Activated T-helper 2 cell treated with anti-CD3 and anti-CD28 coated beads, Interferon-gamma antibody, Interleukin-2, Interleukin-4, amounts not matched to agents 10 μg/mL and 5 μg/mL and 100 μg/mL, durations not matched to agents 14 hours and 24 hours and 36 hours (primary cell): ENCODE results near the gene TET2. TPM values are rescaled to one million over a fixed set of nuclear protein-coding genes. Genes with fewer than 3 reads are reported as not detected.

ENCODE experiments used
- DNase-seq: peaks from one replicate; pipeline ENCODE4 v3.0.0; 2021; ENCODE audit warnings: low spot score
- H3K27ac Mint-ChIP-seq: one replicate; pipeline ENCODE4 v1.8.0; 2021; ENCODE audit warnings: mixed read lengths
- H3K27me3 Mint-ChIP-seq: one replicate; pipeline ENCODE4 v1.8.0; 2021; ENCODE audit warnings: low read depth, mixed read lengths
- H3K36me3 Mint-ChIP-seq: one replicate; pipeline ENCODE4 v1.8.0; 2021; ENCODE audit warnings: low read depth, mixed read lengths
- H3K4me1 Mint-ChIP-seq: one replicate; pipeline ENCODE4 v1.8.0; 2021; ENCODE audit warnings: low read depth, mixed read lengths
- H3K4me3 Mint-ChIP-seq: one replicate; pipeline ENCODE4 v1.8.0; 2021; ENCODE audit warnings: low read depth, mild to moderate bottlenecking, moderate library complexity, mixed read lengths
- H3K9me3 Mint-ChIP-seq: one replicate; pipeline ENCODE4 v1.8.0; 2021; ENCODE audit warnings: mixed read lengths
- intact Hi-C: fragments of 100-400 bp; cut with micrococcal nuclease; formaldehyde crosslinking; loops from one replicate; pipeline ENCODE4 v1.15.1; 2023
- total RNA-seq: library from RNA; stranded (reverse); gene quantifications from 2 replicates; pipeline ENCODE4 v1.2.3, GENCODE V29; 2022

The TET2 gene
- total RNA-seq, 1 donor from 2014 or later = 31.2 TPM

DNA sequence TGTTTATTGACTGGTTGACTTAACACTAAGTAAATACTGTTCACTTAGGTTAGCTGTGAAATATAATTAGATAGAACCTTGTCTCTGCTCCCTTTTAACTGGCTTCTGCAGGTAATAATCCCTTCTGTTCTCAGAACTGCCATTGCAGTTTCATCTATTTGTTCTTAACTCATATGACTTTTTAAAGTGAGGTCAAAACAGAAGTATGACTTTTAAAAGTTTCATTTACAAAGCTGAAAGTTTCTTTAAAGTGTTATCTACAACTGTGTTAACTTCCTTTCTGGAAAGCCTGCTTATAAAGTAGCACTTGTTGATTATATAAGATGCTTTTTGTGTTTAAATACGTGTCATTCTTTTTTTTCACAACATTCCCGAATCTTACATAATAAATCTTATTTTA lies 127.4 kb downstream of the TET2 start:
- Mint-ChIP-seq H3K9me3 (peaks cover 6% of the 10 kb centered on the region), H3K27ac (peak overlapping the region; percentile 45), H3K36me3 (peaks cover 82% of the 10 kb centered on the region), H3K4me1 (peaks cover 37% of the 10 kb centered on the region), H3K4me3 (no peak overlapping the region), H3K27me3 (no peaks in the 10 kb centered on the region)
- no peak for DNase-seq
- intact Hi-C loops = loop anchor here (1.0 to 10.0 kb wide), 2 partner anchors 32 to 129 kb away; partner anchors contain the start of gene TET2

DNA sequence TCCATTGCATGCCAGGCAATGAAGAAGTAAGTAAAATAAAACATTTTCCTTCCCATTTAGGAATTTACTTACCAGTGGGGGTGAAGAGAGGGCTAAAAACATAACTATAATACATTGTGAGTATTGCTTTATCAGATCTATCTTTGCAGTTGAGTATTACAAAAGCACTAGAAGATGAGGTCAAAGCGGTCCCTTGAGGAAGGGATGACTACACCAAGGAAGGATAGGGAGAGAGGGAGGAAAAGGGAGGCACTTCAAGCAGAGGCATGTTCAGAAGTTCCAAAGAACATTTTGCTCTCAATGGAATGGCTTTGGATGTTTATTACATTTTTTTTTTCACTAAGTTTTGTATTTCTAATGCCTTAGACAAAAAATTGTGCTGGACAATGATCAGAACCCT lies 127.8 kb downstream of the TET2 start:
- Mint-ChIP-seq H3K4me3 (no peak overlapping the region), H3K36me3 (peaks cover 79% of the 10 kb centered on the region), H3K9me3 (peaks cover 5% of the 10 kb centered on the region), H3K27me3 (no peaks in the 10 kb centered on the region), H3K4me1 (peaks cover 38% of the 10 kb centered on the region), H3K27ac (peak overlapping the region; percentile 60)
- no peak for DNase-seq
- intact Hi-C loops = loop anchor here (1.0 to 10.0 kb wide), 2 partner anchors 32 to 130 kb away; partner anchors contain the start of gene TET2

DNA sequence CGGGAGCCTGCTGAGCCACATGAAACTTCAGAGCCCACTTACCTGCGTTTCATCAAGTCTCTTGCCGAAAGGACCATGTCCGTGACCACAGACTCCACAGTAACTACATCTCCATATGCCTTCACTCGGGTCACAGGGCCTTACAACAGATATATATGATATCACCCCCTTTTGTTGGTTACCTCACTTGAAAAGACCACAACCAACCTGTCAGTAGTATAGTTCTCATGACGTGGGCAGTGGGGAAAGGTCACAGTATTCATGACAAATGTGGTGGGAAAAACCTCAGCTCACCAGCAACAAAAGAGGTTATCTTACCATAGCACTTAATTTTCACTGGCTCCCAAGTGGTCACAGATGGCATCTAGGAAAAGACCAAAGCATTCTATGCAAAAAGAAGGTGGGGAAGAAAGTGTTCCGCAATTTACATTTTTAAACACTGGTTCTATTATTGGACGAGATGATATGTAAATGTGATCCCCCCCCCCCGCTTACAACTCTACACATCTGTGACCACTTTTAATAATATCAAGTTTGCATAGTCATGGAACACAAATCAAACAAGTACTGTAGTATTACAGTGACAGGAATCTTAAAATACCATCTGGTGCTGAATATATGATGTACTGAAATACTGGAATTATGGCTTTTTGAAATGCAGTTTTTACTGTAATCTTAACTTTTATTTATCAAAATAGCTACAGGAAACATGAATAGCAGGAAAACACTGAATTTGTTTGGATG lies 129.9 kb downstream of the TET2 start:
- H3K4me1 Mint-ChIP-seq = peaks cover 32% of the 10 kb centered on the region
- H3K27me3 Mint-ChIP-seq = no peaks in the 10 kb centered on the region
- intact Hi-C loops = loop anchor here (10.0 kb wide), 1 partner anchor 132 kb away; the partner anchor contains the start of gene TET2
- peaks cover 59% of the 10 kb centered on the region for H3K36me3 Mint-ChIP-seq
- H3K27ac Mint-ChIP-seq = no peak overlapping the region
- DNase-seq = no peak
- H3K9me3 Mint-ChIP-seq = no peaks in the 10 kb centered on the region
- no peak overlapping the region for H3K4me3 Mint-ChIP-seq

DNA sequence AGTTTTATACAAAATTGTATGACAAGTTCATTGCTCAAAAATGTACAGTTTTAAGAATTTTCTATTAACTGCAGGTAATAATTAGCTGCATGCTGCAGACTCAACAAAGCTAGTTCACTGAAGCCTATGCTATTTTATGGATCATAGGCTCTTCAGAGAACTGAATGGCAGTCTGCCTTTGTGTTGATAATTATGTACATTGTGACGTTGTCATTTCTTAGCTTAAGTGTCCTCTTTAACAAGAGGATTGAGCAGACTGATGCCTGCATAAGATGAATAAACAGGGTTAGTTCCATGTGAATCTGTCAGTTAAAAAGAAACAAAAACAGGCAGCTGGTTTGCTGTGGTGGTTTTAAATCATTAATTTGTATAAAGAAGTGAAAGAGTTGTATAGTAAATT lies 131.0 kb downstream of the TET2 start:
- Mint-ChIP-seq H3K27me3 (no peaks in the 10 kb centered on the region), H3K36me3 (peaks cover 47% of the 10 kb centered on the region), H3K27ac (no peak overlapping the region), H3K4me3 (no peak overlapping the region), H3K9me3 (no peaks in the 10 kb centered on the region), H3K4me1 (peaks cover 27% of the 10 kb centered on the region)
- intact Hi-C loops = loop anchor here (2.0 to 10.0 kb wide), 2 partner anchors 63 to 133 kb away; partner anchors contain the start of gene TET2
- DNase-seq = no peak

DNA sequence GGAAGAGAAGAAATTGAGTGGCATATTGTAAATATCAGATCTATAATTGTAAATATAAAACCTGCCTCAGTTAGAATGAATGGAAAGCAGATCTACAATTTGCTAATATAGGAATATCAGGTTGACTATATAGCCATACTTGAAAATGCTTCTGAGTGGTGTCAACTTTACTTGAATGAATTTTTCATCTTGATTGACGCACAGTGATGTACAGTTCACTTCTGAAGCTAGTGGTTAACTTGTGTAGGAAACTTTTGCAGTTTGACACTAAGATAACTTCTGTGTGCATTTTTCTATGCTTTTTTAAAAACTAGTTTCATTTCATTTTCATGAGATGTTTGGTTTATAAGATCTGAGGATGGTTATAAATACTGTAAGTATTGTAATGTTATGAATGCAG lies 132.6 kb downstream of the TET2 start:
- H3K4me3 Mint-ChIP-seq = no peak overlapping the region
- intact Hi-C loops = loop anchor here (2.0 to 10.0 kb wide), 2 partner anchors 65 to 135 kb away; partner anchors contain the start of gene TET2
- peaks cover 15% of the 10 kb centered on the region for H3K4me1 Mint-ChIP-seq

DNA sequence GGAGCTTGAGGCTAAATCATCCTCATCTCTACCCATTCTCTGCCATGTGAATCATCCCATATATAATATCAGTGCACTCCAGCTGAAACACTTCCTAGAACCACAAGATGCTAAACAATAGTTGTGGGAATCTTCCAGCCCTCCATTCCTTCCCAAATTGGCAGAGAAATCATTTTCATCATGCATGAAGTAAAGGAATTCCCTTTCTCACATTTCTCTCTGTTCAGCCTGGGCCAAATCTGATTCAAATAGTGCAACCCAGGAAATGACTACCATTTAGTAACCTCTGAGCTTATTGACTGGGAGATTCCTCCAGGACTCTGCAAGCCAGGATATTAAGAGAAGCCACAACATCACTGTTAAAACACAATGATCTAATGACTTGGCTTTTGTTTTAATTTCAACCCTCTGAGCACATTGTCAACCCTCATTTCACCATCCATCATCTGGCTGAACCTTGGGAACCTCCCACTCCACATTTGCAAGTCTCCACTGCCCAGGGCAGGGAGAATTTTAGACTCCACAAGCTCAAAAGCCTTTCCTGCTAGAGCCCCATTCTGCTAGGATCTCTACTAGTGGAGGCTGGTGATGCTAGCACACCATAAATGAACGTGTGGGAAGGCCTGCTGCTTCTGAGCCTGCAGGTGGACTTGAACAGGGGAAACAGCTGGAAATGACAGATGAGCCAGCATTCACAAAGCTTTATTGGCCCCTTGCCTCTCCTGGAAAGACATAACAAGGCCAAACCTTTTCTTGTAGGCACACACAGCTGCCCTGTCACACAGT lies 133.9 kb downstream of the TET2 start:
- no peak overlapping the region for H3K27ac Mint-ChIP-seq
- peaks cover 19% of the 10 kb centered on the region for H3K36me3 Mint-ChIP-seq
- H3K4me3 Mint-ChIP-seq = no peak overlapping the region
- no peaks in the 10 kb centered on the region for H3K27me3 Mint-ChIP-seq
- H3K9me3 Mint-ChIP-seq = peaks cover 6% of the 10 kb centered on the region
- peaks cover 13% of the 10 kb centered on the region for H3K4me1 Mint-ChIP-seq
- intact Hi-C loops = no loop called here
- DNase-seq = no peak

More for the DNA sequence above, 132.6 kb downstream of the TET2 start:
- Mint-ChIP-seq H3K36me3 (peaks cover 32% of the 10 kb centered on the region), H3K27me3 (no peaks in the 10 kb centered on the region), H3K27ac (no peak overlapping the region), H3K9me3 (no peaks in the 10 kb centered on the region)
- DNase-seq = no peak

DNA sequence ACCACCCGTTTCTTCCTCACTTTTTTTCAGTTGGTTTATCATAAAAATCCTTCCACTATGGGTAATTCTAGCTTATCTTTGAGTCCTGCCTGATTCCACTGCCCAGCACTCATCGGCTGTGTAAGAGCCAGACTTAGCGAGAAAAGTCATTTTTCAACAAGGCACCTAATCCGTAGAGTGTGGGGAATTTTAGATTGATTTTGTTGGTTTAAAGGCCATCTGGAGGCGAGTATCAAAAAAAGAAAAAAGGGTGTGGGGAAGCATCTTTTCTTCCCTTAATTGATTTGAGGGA lies 134.4 kb downstream of the TET2 start:
- no peak overlapping the region for H3K4me3 Mint-ChIP-seq
- DNase-seq = no peak
- no peaks in the 10 kb centered on the region for H3K27me3 Mint-ChIP-seq
- no peak overlapping the region for H3K27ac Mint-ChIP-seq
- peaks cover 12% of the 10 kb centered on the region for H3K4me1 Mint-ChIP-seq
- intact Hi-C loops = no loop called here
- peaks cover 14% of the 10 kb centered on the region for H3K36me3 Mint-ChIP-seq
- peaks cover 8% of the 10 kb centered on the region for H3K9me3 Mint-ChIP-seq

DNA sequence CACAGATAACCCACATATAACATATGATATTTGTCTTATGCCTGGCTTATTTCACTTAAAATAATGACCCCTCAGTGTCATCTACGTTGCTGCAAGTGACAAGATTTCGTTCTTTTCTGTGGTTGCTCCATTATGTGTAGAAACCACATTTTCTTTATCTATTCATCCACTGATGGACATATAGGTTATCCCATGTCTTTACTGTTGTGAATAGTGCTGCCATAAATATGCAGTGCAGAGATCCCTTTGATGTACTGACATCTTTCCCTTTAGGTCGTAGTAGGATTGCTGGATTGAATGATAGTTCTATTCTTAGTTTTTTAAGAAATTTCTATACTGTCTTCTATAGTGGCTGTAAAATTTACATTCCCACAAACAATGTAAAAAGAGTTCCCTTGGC lies 135.8 kb downstream of the TET2 start:
- Mint-ChIP-seq H3K27ac (no peak overlapping the region), H3K4me3 (no peak overlapping the region), H3K9me3 (peaks cover 15% of the 10 kb centered on the region), H3K36me3 (peaks cover 7% of the 10 kb centered on the region), H3K4me1 (peaks cover 6% of the 10 kb centered on the region), H3K27me3 (no peaks in the 10 kb centered on the region)
- intact Hi-C loops = no loop called here
- no peak for DNase-seq

DNA sequence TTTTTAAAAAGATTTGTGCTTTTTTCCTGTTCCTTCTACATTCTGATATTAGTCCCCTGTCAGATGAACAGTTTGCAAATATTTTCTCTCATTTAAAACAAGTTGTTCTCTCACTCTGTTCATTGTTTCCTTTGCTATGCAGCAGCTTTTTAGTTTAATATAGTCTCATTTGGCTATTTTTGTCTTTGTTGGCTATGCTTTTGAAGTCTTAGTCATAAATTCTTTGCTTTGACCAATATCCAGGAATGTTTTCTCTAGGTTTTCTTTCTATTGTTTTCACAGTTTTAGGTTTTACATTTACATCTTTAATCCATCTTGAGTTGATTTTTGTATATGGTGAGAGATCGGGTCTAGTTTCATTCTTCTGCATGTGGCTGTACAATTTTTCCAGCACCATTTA lies 136.8 kb downstream of the TET2 start:
- Mint-ChIP-seq H3K27ac (no peak overlapping the region), H3K4me3 (no peak overlapping the region), H3K4me1 (peaks cover 6% of the 10 kb centered on the region), H3K27me3 (no peaks in the 10 kb centered on the region), H3K9me3 (peaks cover 25% of the 10 kb centered on the region), H3K36me3 (peaks cover 8% of the 10 kb centered on the region)
- no peak for DNase-seq
- intact Hi-C loops = no loop called here

DNA sequence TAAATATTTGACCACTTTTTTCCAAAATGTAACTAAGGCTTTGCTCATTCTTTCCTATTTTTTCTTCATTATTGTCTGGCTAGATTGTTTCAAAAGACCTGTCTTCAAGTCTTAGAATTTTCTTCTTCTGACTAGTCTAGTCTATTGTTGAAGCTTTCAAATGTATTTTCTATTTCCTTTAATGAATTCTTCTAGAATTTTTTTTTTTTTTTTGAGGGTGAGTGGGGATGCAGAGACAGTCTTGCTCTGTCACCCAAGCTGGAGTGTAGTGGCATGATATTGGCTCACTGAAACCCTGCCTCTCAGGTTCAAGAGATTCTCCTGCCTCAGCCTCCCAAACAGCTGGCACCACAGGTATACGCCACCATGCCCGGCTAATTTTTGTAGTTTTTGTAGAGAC lies 141.4 kb downstream of the TET2 start:
- Mint-ChIP-seq H3K4me3 (no peak overlapping the region), H3K9me3 (peaks cover 31% of the 10 kb centered on the region), H3K27ac (no peak overlapping the region), H3K36me3 (peaks cover 9% of the 10 kb centered on the region), H3K4me1 (peaks cover 3% of the 10 kb centered on the region), H3K27me3 (no peaks in the 10 kb centered on the region)
- intact Hi-C loops = no loop called here
- no peak for DNase-seq

DNA sequence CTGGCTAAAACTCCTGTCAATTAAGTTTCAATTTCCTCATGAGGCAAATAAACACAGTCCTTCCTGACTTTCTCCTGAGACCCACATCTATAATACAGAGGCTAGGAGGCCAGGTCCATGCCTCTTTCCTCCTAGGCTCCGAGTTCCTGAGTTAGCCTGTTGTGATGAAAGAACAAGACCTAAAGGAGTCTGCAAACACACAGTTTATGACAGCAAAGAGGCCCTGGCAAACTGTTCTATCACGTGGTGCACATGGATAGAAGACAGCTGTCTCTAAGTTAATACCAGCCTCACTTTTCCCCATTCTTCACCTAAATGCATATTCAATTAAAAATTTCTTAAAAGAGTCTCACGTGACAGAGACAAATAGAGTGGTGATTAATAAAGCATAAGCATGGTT lies 145.2 kb downstream of the TET2 start:
- peaks cover 6% of the 10 kb centered on the region for H3K36me3 Mint-ChIP-seq

DNA sequence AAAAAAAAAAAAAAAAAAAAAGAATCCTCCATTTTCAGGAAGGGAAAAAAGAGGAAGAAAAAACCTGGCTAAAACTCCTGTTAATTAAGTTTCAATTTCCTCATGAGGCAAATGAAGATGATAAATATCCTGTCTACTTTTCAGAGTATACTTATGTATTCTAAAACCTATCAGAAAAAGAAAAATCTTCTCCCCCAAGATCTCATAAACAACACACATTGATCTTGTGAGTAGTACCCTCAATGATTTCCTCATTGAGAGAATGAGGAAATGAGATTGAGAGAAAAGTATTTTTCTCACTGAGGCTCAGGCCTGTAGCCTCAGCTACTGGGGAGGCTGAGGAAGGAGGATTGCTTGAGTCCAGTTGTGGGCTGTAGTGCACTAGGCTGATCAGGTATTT lies 146.7 kb downstream of the TET2 start:
- H3K36me3 Mint-ChIP-seq = peaks cover 6% of the 10 kb centered on the region
- H3K27ac Mint-ChIP-seq = no peak overlapping the region
- no peaks in the 10 kb centered on the region for H3K4me1 Mint-ChIP-seq
- DNase-seq = no peak
- peaks cover 15% of the 10 kb centered on the region for H3K9me3 Mint-ChIP-seq
- H3K4me3 Mint-ChIP-seq = no peak overlapping the region
- no peaks in the 10 kb centered on the region for H3K27me3 Mint-ChIP-seq
- intact Hi-C loops = no loop called here

More for the DNA sequence above, 145.2 kb downstream of the TET2 start:
- Mint-ChIP-seq H3K9me3 (peaks cover 19% of the 10 kb centered on the region), H3K4me1 (no peaks in the 10 kb centered on the region), H3K4me3 (no peak overlapping the region), H3K27me3 (no peaks in the 10 kb centered on the region), H3K27ac (no peak overlapping the region)
- intact Hi-C loops = no loop called here
- no peak for DNase-seq

DNA sequence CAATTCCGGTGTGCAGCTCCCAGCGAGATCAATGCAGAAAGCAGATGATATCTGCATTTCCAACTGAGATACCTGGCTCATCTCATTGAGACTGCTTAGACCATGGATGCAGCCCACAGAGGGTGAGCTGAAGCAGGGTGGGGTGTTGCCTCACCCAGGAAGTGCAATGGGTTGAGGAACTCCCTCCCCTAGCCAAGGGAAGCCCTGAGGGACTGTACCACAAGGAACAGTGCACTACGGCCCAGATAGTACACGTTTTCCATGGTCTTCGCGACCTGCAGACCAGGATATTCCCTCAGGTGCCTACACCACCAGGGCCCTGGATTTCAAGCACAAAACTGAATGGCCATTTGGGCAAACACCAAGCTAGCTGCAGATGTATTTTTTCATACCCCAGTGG lies 150.0 kb downstream of the TET2 start:
- H3K36me3 Mint-ChIP-seq = peaks cover 3% of the 10 kb centered on the region
- H3K4me1 Mint-ChIP-seq = no peaks in the 10 kb centered on the region
- DNase-seq = no peak
- no peak overlapping the region for H3K4me3 Mint-ChIP-seq
- H3K27ac Mint-ChIP-seq = no peak overlapping the region
- H3K9me3 Mint-ChIP-seq = peaks cover 33% of the 10 kb centered on the region
- intact Hi-C loops = no loop called here
- H3K27me3 Mint-ChIP-seq = no peaks in the 10 kb centered on the region
